ENCODE measurements around the gene ECI1.
"Not testable (repeated sequence)": the region's sequence is repeated elsewhere in the genome, so short reads cannot be mapped to it uniquely, and the experiment has no call there.

GRCh38 chr16:2240331-2240730 lies 11.1 kb downstream of the ECI1 start:
- TF ChIP-seq, protein P1, sequence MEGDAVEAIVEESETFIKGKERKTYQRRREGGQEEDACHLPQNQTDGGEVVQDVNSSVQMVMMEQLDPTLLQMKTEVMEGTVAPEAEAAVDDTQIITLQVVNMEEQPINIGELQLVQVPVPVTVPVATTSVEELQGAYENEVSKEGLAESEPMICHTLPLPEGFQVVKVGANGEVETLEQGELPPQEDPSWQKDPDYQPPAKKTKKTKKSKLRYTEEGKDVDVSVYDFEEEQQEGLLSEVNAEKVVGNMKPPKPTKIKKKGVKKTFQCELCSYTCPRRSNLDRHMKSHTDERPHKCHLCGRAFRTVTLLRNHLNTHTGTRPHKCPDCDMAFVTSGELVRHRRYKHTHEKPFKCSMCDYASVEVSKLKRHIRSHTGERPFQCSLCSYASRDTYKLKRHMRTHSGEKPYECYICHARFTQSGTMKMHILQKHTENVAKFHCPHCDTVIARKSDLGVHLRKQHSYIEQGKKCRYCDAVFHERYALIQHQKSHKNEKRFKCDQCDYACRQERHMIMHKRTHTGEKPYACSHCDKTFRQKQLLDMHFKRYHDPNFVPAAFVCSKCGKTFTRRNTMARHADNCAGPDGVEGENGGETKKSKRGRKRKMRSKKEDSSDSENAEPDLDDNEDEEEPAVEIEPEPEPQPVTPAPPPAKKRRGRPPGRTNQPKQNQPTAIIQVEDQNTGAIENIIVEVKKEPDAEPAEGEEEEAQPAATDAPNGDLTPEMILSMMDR (IDR thresholded peaks at IDR 0.05; ENCODE audit: low read depth, low read length, poor library complexity, severe bottlenecking), result not testable (repeated sequence)
- not testable (repeated sequence) for TF ChIP-seq EZH2phosphoT487 (IDR thresholded peaks at IDR 0.05; ENCODE audit: borderline replicate concordance, low read length)

Measured in DOHH2 (cell line).